Measurements from ENCODE around the gene STK39.

- TF ChIP-seq CTCF (conservative IDR thresholded peaks at IDR 0.05 in 1 of 2, IDR thresholded peaks at IDR 0.05 in 1 of 2; ENCODE audit: low read depth in 1 of 2, low read length in 2 of 2) (no peak), EZH2 (IDR thresholded peaks at IDR 0.05; ENCODE audit: low read length, missing control alignments) (no peak)
These were observed 171.9 kb downstream of the STK39 start for GRCh38 chr2:168075446-168075845.

All from fibroblast of lung (primary cell).